Measurements from ENCODE around the gene ZNF552. TPM values are rescaled to one million over a fixed set of nuclear protein-coding genes. Genes with fewer than 3 reads are reported as not detected.
"Not testable (repeated sequence)": the region's sequence is repeated elsewhere in the genome, so short reads cannot be mapped to it uniquely, and the experiment has no call there.

The ZNF552 gene
- total and polyA plus RNA-seq, 7 donors: 2.4 to 15.0 (median 7.1) TPM

DNA sequence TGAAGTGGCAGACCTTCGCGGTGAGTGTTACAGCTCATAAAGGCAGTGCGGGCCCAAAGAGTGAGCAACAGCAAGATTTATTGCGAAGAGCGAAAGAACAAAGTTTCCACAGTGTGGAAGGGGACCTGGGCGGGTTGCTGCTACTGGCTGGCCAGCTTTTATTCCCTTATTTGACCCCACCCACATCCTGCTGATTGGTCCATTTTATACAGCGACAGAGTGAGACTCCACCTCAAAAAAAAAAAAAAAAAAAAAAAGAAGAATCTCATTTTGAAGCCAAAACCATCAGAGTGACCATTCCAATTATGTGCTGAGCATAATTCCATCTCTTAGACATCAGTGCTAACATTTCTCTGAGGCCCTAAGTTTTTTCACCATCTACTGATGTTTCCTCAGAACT, 1.9 kb upstream of the ZNF552 start:
- no peaks in the 10 kb centered on the region for H3K9me3 ChIP-seq
- WGBS, 2 donors: 82 to 91% methylated on average over 7 of the region's 7 CpGs
- intact Hi-C loops (cut with DNase I): loop anchor here (5.0 kb wide), 1 partner anchor 69 kb away; the partner anchor contains the start of gene ZNF776
- H3K4me1 ChIP-seq: peaks cover 0 to 33% (median 24%) of the 10 kb centered on the region in 4 donors
- no peak overlapping the region for H3K4me3 ChIP-seq
- peaks cover 0 to 11% (median 0%) of the 10 kb centered on the region in 4 donors for H3K36me3 ChIP-seq
- no peak for TF ChIP-seq POLR2AphosphoS5 (IDR thresholded peaks at IDR 0.05)
- no peak for TF ChIP-seq EP300 (IDR thresholded peaks at IDR 0.05)
- TF ChIP-seq, protein P1, sequence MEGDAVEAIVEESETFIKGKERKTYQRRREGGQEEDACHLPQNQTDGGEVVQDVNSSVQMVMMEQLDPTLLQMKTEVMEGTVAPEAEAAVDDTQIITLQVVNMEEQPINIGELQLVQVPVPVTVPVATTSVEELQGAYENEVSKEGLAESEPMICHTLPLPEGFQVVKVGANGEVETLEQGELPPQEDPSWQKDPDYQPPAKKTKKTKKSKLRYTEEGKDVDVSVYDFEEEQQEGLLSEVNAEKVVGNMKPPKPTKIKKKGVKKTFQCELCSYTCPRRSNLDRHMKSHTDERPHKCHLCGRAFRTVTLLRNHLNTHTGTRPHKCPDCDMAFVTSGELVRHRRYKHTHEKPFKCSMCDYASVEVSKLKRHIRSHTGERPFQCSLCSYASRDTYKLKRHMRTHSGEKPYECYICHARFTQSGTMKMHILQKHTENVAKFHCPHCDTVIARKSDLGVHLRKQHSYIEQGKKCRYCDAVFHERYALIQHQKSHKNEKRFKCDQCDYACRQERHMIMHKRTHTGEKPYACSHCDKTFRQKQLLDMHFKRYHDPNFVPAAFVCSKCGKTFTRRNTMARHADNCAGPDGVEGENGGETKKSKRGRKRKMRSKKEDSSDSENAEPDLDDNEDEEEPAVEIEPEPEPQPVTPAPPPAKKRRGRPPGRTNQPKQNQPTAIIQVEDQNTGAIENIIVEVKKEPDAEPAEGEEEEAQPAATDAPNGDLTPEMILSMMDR (IDR thresholded peaks at IDR 0.05): no peak
- no peak for TF ChIP-seq POLR2A (IDR thresholded peaks at IDR 0.05)
- DNase-seq: no peak
- no peak overlapping the region for H3K27ac ChIP-seq
- H3K27me3 ChIP-seq: no peaks in the 10 kb centered on the region

DNA sequence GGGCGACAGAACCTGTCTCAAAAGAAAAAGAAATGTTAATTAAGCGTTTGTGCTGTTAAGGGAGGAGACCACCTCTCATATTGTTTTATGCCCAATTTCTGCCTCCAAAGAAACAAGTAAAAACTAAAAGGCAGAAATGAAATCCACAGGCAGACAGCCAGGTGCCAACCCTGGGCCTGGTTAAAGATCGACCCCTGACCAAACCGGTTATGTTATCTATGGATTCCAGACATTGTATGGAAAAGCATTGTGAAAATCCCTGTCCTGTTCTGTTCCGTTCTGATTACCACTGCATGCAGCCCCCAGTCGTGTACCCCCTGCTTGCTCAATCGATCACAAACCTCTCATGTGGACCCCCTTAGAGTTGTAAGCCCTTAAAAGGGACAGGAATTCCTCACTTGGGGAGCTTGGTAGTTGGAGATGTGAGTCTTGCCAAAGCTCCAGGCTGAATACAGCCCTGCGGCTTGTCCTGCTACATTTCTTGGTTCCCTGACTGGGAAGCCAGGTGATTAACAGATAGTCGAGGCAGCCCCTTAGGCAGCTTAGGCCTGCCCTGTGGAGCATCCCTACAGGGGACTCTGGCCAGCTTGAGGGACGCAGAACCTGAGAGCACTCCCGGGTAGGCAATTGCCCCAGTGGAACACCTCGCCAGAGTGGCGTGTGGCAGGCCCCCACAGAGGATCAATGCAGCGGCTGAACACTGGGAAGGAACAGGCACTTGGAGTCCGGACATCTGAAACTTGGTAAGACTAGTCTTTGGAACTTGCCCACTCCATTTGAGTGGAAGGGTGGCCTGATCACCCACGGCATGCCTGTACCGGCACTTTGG, 748 bp upstream of the ZNF552 start:
- intact Hi-C loops (cut with DNase I): loop anchor here (5.0 kb wide), 1 partner anchor 68 kb away; the partner anchor contains the start of gene ZNF776
- 70 to 84% methylated on average over 17 of the region's 17 CpGs for WGBS, 2 donors
- no peak for DNase-seq
- no peaks in the 10 kb centered on the region for H3K27me3 ChIP-seq
- H3K36me3 ChIP-seq: peaks cover 0 to 13% (median 0%) of the 10 kb centered on the region in 4 donors
- H3K4me1 ChIP-seq: peaks cover 0 to 26% (median 18%) of the 10 kb centered on the region in 4 donors
- peak overlapping the region; percentile 76 to 81 (median 78) for H3K27ac ChIP-seq
- no peaks in the 10 kb centered on the region for H3K9me3 ChIP-seq
- peak overlapping the region; percentile 73 to 95 (median 74) for H3K4me3 ChIP-seq
- TF ChIP-seq EP300 (IDR thresholded peaks at IDR 0.05): no peak
- TF ChIP-seq POLR2AphosphoS5 (IDR thresholded peaks at IDR 0.05): no peak
- TF ChIP-seq, protein P1 (IDR thresholded peaks at IDR 0.05): no peak

DNA sequence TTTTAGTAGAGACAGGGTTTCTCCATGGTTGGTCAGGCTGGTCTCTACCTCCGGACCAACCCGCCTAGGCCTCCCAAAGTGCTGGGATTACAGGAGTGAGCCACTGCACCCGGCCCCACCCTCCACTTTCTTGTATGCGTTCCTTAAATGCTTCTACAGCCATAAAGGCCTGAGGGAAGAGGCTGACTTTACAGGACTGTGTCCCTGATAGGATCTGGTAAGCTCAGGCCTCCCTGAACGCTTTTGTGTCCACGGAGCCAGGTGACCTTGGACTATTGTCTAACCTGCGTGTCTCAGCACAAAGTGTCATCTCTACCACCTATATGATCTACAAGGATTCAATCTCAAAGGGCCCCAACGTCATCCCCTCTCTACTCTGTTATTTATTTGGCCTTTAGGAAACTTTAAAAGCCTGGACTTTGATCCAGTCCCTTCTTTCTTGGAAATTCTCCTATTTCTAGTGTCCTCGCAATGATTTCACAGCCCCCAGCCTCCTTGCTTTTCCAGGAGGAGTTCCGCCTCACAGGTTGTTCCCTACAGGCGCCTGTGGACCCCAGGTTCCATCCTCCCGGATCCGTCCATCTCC, 701 bp downstream of the ZNF552 start:
- H3K36me3 ChIP-seq: peaks cover 0 to 28% (median 4%) of the 10 kb centered on the region in 4 donors
- H3K4me1 ChIP-seq: peaks cover 0 to 18% (median 11%) of the 10 kb centered on the region in 4 donors
- peak overlapping the region; percentile 73 to 95 (median 74) for H3K4me3 ChIP-seq
- intact Hi-C loops (cut with DNase I): loop anchor here (5.0 kb wide), 2 partner anchors 33 to 42 kb away; partner anchors contain the start of gene ZNF587
- TF ChIP-seq, protein P1 (IDR thresholded peaks at IDR 0.05): no peak
- TF ChIP-seq EP300 (IDR thresholded peaks at IDR 0.05) (no peak), POLR2AphosphoS5 (IDR thresholded peaks at IDR 0.05) (no peak), POLR2A (IDR thresholded peaks at IDR 0.05) (no peak)
- no peaks in the 10 kb centered on the region for H3K27me3 ChIP-seq
- WGBS, 2 donors: 7 to 27% methylated on average over 13 of the region's 13 CpGs
- peak overlapping the region; percentile 76 to 81 (median 78) for H3K27ac ChIP-seq
- no peaks in the 10 kb centered on the region for H3K9me3 ChIP-seq
- DNase-seq: no peak

- peaks cover 0 to 18% (median 11%) of the 10 kb centered on the region in 4 donors for H3K4me1 ChIP-seq
- peaks cover 0 to 32% (median 6%) of the 10 kb centered on the region in 4 donors for H3K36me3 ChIP-seq
- intact Hi-C loops (cut with DNase I): loop anchor here (5.0 kb wide), 2 partner anchors 34 to 41 kb away; partner anchors contain the start of gene ZNF587
- not testable (repeated sequence) for H3K27me3 ChIP-seq, H3K9me3 ChIP-seq, DNase-seq, H3K27ac ChIP-seq, H3K4me3 ChIP-seq
- WGBS, 2 donors: 82 to 84% methylated on average over 13 of the region's 13 CpGs
Measured at GRCh38 chr19:57812975-57813820, 1.5 kb downstream of the ZNF552 start.
